Astrocyte of the cerebellum (primary cell): ENCODE data around the gene UGP2.

Experiments
- DNase-seq: peaks from one replicate; pipeline ENCODE4 v3.0.0-alpha.2; 2011; ENCODE audit warnings: low read depth
- H3K4me3 ChIP-seq: 2 replicates; pipeline ENCODE4 v1.5.1; 2011; ENCODE audit warnings: mild to moderate bottlenecking, low read depth, low read length, moderate library complexity
- CTCF ChIP-seq: IDR thresholded peaks from 2 replicates; pipeline ENCODE4 v1.5.1; 2012; ENCODE audit warnings: low read length, low read depth, moderate library complexity, mild to moderate bottlenecking; ENCODE audit errors: missing control alignments
- in situ Hi-C: cut with HindIII; loops from 2 replicates; pipeline ENCODE4 v1.10.0; 2017; ENCODE audit warnings: low sequenced_read_pairs

UGP2 gene

GRCh38 chr2:63837036-63837594, 4.6 kb upstream of the UGP2 start:
- TF ChIP-seq CTCF = no peak
- no peak for DNase-seq
- H3K4me3 ChIP-seq = no peak overlapping the region
- in situ Hi-C loops = no loop called here

DNA sequence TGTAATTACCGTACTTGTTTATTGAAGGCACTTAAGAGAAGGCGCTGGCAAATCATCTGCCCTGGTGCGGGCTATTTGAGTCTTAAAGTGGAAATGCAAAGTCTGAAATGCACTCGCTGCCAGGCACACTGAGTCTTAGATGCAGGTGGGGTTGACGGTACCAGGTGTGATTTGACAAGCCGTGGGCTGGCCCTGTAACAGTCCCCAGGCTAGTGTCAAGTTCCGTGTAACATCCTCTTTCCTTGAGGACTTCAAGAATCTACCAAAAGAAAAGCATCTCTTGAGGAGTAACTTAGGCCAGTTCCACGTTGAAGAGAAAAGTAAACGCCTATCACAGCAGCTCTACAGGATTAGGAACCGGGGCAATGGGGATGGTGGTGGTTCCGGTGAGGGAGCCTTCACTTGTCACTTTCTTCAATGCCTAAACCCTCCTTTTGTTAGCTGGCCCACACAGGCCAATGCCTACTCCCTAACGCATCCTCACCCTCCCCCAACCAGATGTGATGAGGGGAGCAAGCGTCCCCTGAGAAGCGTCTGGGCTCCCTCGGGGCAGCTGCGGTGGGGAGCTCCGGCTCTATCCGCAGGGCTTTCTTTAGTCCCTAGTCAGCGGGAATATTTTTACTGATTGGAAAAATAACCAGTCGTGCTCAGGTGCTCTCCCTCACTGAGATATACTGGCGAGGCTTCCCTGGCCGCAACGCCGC, 1.5 kb upstream of the UGP2 start:
- DNase-seq = no peak
- TF ChIP-seq CTCF = peak; percentile 6
- in situ Hi-C loops = no loop called here

DNA sequence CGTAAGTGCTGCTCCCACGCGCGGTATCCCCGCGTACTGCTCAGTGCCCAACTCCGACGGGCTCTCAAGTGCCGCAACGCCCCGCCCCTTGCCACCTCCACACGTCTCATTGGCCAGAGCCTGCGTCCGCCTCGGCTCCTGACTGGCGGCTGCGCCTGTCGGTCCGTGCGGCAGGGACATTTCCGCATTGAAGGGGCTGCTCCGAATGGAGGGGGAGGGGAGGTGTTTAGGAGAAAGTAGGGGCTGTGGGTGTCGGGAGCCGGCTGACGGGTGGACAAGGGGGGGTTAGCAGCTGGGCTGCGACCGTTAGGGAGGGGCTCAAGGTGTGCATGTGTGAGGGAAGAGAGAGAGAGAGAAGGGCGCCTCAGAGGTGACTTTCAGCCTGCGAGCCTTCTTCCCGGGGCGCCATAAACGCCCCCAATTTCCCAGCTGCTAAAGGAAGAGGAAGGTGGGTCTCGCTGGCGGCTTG, 877 bp upstream of the UGP2 start:
- in situ Hi-C loops = no loop called here
- no peak for TF ChIP-seq CTCF
- peak overlapping the region; percentile 82 for H3K4me3 ChIP-seq
- peak; percentile 94 for DNase-seq

More for the DNA sequence above, 1.5 kb upstream of the UGP2 start:
- H3K4me3 ChIP-seq = peak overlapping the region; percentile 82

DNA sequence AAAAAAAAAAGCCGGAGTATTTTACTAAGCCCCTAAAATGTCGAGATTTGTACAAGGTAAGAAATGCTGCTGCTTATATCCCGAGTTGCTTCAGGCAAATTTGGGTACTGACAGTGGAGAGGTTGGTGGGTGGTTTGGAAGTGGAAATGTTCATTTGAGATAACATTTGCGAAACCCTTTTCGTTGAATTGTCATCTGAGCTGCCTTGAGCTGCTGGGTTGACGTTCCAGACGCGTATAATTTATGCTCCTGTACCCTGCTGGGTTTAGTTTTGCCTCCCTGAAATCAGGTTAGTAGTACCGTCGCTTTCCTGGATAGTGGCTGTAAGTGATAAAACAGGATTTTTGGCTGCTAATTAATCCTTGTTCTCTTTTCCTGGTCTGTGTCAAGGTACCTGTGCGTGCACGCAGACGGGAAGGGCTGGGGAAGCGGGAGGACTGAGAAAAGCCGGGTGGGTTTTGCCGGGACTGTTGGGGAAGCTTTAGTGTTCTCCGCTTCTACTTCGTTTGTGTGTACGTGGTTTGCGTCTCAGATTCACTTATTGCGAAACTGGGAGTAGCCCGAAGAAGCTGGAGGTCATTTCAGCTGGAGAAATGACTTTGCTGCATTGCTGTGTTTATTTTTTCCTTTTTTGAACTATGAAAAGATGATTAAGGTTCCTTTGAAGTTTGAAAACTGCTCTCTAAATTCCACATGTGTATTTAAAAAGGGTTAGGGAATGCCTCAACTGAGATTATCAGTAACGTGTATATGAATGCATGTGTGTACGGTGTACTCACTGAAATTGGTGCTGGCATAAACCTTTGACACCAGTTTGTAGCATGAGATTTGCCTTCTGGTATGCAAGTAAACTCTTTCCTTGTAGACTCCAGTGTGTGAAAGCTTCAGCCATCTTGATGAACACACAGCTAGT, 709 bp downstream of the UGP2 start:
- in situ Hi-C loops = no loop called here
- DNase-seq = no peak
- no peak for TF ChIP-seq CTCF
- peak overlapping the region; percentile 82 for H3K4me3 ChIP-seq

DNA sequence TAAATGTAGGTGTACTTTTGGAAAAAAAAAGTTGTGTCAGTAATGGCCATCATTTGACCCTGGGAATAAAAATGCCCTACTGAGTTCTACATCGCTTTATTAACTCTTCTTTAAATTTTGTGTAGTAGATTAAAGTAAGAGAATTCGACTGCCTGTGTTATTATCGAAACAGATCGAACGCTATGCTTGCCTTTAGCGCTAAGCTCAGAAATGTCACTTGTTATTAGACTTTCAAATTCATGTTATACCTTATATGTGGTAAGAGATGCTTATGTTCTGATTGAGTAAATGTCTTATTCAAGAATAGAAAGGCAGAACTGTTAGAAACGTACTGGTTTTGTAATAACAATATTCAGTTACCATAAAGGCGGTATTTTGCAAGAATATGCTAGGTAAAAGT, 1.4 kb downstream of the UGP2 start:
- no peak for TF ChIP-seq CTCF
- no peak for DNase-seq
- peak overlapping the region; percentile 82 for H3K4me3 ChIP-seq
- in situ Hi-C loops = no loop called here

GRCh38 chr2:63843791-63844190, 2.1 kb downstream of the UGP2 start:
- TF ChIP-seq CTCF = no peak
- peak overlapping the region; percentile 82 for H3K4me3 ChIP-seq
- no peak for DNase-seq
- in situ Hi-C loops = no loop called here
